Measurements from ENCODE around the gene PCDHGC3.

PCDHGC3 gene
- long read RNA-seq: 0 reads

DNA sequence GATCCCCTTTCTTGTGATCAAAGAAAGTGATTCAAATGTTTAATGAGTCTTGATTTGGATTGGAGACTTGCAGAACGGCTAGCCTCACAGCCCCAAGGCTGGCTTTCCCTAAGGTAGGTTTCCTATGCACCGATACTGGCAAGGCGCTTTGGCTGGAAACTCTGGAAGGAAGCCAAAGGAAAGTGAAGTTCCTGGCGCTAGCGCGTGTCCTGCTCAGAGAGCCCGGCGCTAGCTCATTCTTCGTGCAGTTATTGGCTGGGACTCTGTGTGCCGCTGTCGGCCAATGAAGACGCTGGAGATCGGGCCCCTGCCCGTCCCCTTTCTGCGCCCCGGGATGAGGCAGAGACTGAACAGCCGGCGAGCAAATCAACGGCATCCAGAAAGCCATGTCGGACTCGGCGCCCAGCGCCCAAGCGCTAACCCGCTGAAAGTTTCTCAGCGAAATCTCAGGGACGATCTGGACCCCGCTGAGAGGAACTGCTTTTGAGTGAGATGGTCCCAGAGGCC lies at the start of gene PCDHGC3:
TSS of gene PCDHGC3 (plus strand) at position 342 of the 507 bp plus-strand sequence. CDS start at position 493, 151 bp downstream.
- DNase-seq (ENCODE audit: low read depth in 1 of 2, low spot score in 1 of 2): peak; percentile 28 to 57
- Histone ChIP-seq H3K4me3 (replicated peaks; ENCODE audit: insufficient read depth, low read length) (peak within 1 kb of the TSS; percentile 43), H3K27me3 (ENCODE audit: insufficient read depth, poor library complexity, severe bottlenecking) (peaks cover 38% of the 10 kb centered on the region), H3K27ac (replicated peaks) (no peak within 1 kb of the TSS)
- TF ChIP-seq GABPA (IDR thresholded peaks at IDR 0.05; ENCODE audit: low read depth): no peak
- TF ChIP-seq, protein P1, sequence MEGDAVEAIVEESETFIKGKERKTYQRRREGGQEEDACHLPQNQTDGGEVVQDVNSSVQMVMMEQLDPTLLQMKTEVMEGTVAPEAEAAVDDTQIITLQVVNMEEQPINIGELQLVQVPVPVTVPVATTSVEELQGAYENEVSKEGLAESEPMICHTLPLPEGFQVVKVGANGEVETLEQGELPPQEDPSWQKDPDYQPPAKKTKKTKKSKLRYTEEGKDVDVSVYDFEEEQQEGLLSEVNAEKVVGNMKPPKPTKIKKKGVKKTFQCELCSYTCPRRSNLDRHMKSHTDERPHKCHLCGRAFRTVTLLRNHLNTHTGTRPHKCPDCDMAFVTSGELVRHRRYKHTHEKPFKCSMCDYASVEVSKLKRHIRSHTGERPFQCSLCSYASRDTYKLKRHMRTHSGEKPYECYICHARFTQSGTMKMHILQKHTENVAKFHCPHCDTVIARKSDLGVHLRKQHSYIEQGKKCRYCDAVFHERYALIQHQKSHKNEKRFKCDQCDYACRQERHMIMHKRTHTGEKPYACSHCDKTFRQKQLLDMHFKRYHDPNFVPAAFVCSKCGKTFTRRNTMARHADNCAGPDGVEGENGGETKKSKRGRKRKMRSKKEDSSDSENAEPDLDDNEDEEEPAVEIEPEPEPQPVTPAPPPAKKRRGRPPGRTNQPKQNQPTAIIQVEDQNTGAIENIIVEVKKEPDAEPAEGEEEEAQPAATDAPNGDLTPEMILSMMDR (IDR thresholded peaks at IDR 0.05; ENCODE audit: insufficient read depth, low read length): no peak
- TF ChIP-seq SPI1 (IDR thresholded peaks at IDR 0.05; ENCODE audit: borderline replicate concordance, low read depth): no peak
- TF ChIP-seq POLR2AphosphoS5 (IDR thresholded peaks at IDR 0.05; ENCODE audit: low read depth): no peak
- TF ChIP-seq, protein P2, sequence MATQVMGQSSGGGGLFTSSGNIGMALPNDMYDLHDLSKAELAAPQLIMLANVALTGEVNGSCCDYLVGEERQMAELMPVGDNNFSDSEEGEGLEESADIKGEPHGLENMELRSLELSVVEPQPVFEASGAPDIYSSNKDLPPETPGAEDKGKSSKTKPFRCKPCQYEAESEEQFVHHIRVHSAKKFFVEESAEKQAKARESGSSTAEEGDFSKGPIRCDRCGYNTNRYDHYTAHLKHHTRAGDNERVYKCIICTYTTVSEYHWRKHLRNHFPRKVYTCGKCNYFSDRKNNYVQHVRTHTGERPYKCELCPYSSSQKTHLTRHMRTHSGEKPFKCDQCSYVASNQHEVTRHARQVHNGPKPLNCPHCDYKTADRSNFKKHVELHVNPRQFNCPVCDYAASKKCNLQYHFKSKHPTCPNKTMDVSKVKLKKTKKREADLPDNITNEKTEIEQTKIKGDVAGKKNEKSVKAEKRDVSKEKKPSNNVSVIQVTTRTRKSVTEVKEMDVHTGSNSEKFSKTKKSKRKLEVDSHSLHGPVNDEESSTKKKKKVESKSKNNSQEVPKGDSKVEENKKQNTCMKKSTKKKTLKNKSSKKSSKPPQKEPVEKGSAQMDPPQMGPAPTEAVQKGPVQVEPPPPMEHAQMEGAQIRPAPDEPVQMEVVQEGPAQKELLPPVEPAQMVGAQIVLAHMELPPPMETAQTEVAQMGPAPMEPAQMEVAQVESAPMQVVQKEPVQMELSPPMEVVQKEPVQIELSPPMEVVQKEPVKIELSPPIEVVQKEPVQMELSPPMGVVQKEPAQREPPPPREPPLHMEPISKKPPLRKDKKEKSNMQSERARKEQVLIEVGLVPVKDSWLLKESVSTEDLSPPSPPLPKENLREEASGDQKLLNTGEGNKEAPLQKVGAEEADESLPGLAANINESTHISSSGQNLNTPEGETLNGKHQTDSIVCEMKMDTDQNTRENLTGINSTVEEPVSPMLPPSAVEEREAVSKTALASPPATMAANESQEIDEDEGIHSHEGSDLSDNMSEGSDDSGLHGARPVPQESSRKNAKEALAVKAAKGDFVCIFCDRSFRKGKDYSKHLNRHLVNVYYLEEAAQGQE (IDR thresholded peaks at IDR 0.05; ENCODE audit: insufficient replicate concordance, low read depth): no peak

DNA sequence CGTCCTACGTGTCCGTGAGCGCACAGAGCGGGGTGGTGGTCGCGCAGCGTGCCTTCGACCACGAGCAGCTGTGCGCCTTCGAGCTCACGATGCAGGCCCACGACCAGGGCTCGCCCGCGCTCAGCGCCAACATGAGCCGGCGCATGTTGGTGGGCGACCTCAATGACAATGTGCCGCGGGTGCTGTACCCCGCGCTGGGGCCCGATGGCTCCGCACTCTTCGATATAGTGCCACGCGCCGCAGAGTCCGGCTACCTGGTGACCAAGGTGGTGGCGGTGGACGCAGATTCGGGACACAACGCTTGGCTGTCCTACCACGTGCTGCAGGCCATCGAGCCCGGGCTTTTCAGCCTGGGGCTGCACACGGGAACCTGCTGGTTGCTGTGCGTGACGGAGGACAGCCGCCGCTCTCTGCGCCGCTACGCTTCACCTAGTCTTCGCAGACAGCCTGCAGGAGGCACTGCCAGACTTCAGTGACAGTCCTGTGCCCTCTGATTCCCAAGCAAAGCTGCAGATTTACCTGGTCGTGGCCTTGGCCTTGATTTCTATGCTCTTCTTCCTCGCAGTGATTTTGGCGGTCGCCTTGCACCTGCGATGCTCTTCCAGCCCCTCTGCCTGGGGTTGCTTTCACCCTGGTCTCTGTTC lies 47.9 kb upstream of the PCDHGC3 start:
- H3K27me3 ChIP-seq (ENCODE audit: insufficient read depth, poor library complexity, severe bottlenecking): peaks cover 4% of the 10 kb centered on the region
- no peak overlapping the region for H3K27ac ChIP-seq (replicated peaks)
- TF ChIP-seq, protein P2 (IDR thresholded peaks at IDR 0.05; ENCODE audit: insufficient replicate concordance, low read depth): no peak
- TF ChIP-seq SPI1 (IDR thresholded peaks at IDR 0.05; ENCODE audit: borderline replicate concordance, low read depth) (no peak), POLR2AphosphoS5 (IDR thresholded peaks at IDR 0.05; ENCODE audit: low read depth) (no peak), GABPA (IDR thresholded peaks at IDR 0.05; ENCODE audit: low read depth) (no peak)
- TF ChIP-seq, protein P1 (IDR thresholded peaks at IDR 0.05; ENCODE audit: insufficient read depth, low read length): no peak
- H3K4me3 ChIP-seq (replicated peaks; ENCODE audit: insufficient read depth, low read length): no peak overlapping the region
- DNase-seq (ENCODE audit: low read depth in 1 of 2, low spot score in 1 of 2): no peak

DNA sequence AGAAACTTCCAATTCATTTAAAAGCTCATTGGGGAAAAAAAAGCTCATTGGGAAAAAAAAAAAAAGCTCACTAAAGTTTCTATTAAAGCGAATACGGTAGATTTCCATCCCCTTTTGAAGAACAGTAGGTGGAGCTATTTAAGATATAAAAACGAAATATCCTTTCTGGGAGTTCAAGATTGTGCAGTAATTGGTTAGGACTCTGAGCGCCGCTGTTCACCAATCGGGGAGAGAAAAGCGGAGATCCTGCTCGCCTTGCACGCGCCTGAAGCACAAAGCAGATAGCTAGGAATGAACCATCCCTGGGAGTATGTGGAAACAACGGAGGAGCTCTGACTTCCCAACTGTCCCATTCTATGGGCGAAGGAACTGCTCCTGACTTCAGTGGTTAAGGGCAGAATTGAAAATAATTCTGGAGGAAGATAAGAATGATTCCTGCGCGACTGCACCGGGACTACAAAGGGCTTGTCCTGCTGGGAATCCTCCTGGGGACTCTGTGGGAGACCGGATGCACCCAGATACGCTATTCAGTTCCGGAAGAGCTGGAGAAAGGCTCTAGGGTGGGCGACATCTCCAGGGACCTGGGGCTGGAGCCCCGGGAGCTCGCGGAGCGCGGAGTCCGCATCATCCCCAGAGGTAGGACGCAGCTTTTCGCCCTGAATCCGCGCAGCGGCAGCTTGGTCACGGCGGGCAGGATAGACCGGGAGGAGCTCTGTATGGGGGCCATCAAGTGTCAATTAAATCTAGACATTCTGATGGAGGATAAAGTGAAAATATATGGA lies 45.2 kb upstream of the PCDHGC3 start, which contains the start of gene PCDHGA12:
TSS of gene PCDHGA12 (plus strand) at position 176 of the 782 bp plus-strand sequence. CDS start at position 429, 253 bp downstream.
- H3K4me3 ChIP-seq (replicated peaks; ENCODE audit: insufficient read depth, low read length): no peak within 1 kb of the TSS

More for the DNA sequence above, 45.2 kb upstream of the PCDHGC3 start, which contains the start of gene PCDHGA12:
- peak in 1 of 2 experiments; percentile 46 for DNase-seq (ENCODE audit: low read depth in 1 of 2, low spot score in 1 of 2)
- TF ChIP-seq, protein P1 (IDR thresholded peaks at IDR 0.05; ENCODE audit: insufficient read depth, low read length): no peak
- TF ChIP-seq GABPA (IDR thresholded peaks at IDR 0.05; ENCODE audit: low read depth): no peak
- no peak for TF ChIP-seq SPI1 (IDR thresholded peaks at IDR 0.05; ENCODE audit: borderline replicate concordance, low read depth)
- TF ChIP-seq POLR2AphosphoS5 (IDR thresholded peaks at IDR 0.05; ENCODE audit: low read depth): no peak
- TF ChIP-seq, protein P2 (IDR thresholded peaks at IDR 0.05; ENCODE audit: insufficient replicate concordance, low read depth): no peak
- H3K27me3 ChIP-seq (ENCODE audit: insufficient read depth, poor library complexity, severe bottlenecking): no peaks in the 10 kb centered on the region
- no peak within 1 kb of the TSS for H3K27ac ChIP-seq (replicated peaks)

Data from HL-60 (cell line).